GM23338 (cell line): ENCODE results near the gene TYMP. TPM values are rescaled to one million over a fixed set of nuclear protein-coding genes. Genes with fewer than 3 reads are reported as not detected.

ENCODE experiments used
- ATAC-seq: fragments of 200-7000 bp; cut with Tn5 transposase; 3 replicates; pipeline ENCODE4 v1.9.1; 2020
- DNase-seq: peaks from one replicate; pipeline ENCODE4 v3.0.0-alpha.2; 2015; ENCODE audit warnings: low spot score
- H2AFZ ChIP-seq: fragments of 200-600 bp; sonication (generic); 2 replicates; pipeline ENCODE4 v1.8.0; 2016; ENCODE audit warnings: antibody characterized with exemption, mild to moderate bottlenecking, moderate library complexity
- H3F3A ChIP-seq: fragments of 200-600 bp; sonication (generic); replicated peaks from 2 replicates; pipeline ENCODE4 v1.8.0; 2017; ENCODE audit warnings: antibody characterized with exemption, mixed run types, low read depth
- H3K27ac ChIP-seq: fragments of 200-600 bp; sonication (generic); 2 replicates; pipeline ENCODE4 v1.6.1; 2016; ENCODE audit warnings: low read depth
- H3K27me3 ChIP-seq: fragments of 200-600 bp; sonication (generic); 2 replicates; pipeline ENCODE4 v1.8.0; 2016; ENCODE audit warnings: mild to moderate bottlenecking, mixed run types, moderate library complexity; ENCODE audit not compliant: insufficient read depth
- H3K36me3 ChIP-seq: fragments of 200-600 bp; sonication (generic); 2 replicates; pipeline ENCODE4 v1.8.0; 2016; ENCODE audit warnings: mild to moderate bottlenecking; ENCODE audit not compliant: insufficient read depth
- H3K4me1 ChIP-seq: fragments of 200-600 bp; sonication (generic); 2 replicates; pipeline ENCODE4 v1.8.0; 2016; ENCODE audit warnings: mild to moderate bottlenecking, moderate library complexity; ENCODE audit not compliant: insufficient read depth
- H3K4me2 ChIP-seq: fragments of 200-600 bp; sonication (generic); 2 replicates; pipeline ENCODE4 v1.7.1; 2017; ENCODE audit warnings: mixed run types
- H3K4me3 ChIP-seq: fragments of 200-600 bp; sonication (generic); 2 replicates; pipeline ENCODE4 v1.6.1; 2016; ENCODE audit warnings: mixed run types
- H3K79me2 ChIP-seq: fragments of 200-600 bp; sonication (generic); replicated peaks from 2 replicates; pipeline ENCODE4 v1.8.0; 2017; ENCODE audit warnings: mild to moderate bottlenecking; ENCODE audit not compliant: insufficient read depth
- H3K9me2 ChIP-seq: fragments of 200-600 bp; sonication (generic); 2 replicates; pipeline ENCODE4 v1.8.0; 2017; ENCODE audit not compliant: insufficient read depth
- H4K20me1 ChIP-seq: fragments of 200-600 bp; sonication (generic); replicated peaks from 2 replicates; pipeline ENCODE4 v1.8.0; 2017; ENCODE audit warnings: mild to moderate bottlenecking; ENCODE audit not compliant: insufficient read depth
- H3K27ac Mint-ChIP-seq: 2 replicates; pipeline ENCODE4 v1.8.0; 2020; ENCODE audit warnings: inconsistent platforms, mild to moderate bottlenecking, moderate library complexity, mixed read lengths
- H3K27me3 Mint-ChIP-seq: 3 replicates; pipeline ENCODE4 v1.8.0; 2022; ENCODE audit warnings: low read depth, mild to moderate bottlenecking, moderate library complexity, mixed read lengths, inconsistent platforms; ENCODE audit not compliant: insufficient read depth, poor library complexity
- H3K36me3 Mint-ChIP-seq: 3 replicates; pipeline ENCODE4 v1.8.0; 2021; ENCODE audit warnings: low read depth, mild to moderate bottlenecking, inconsistent platforms, moderate library complexity, mixed read lengths
- H3K4me1 Mint-ChIP-seq: 3 replicates; pipeline ENCODE4 v1.8.0; 2020; ENCODE audit warnings: mild to moderate bottlenecking, inconsistent platforms, mixed read lengths
- H3K4me3 Mint-ChIP-seq: 3 replicates; pipeline ENCODE4 v1.8.0; 2021; ENCODE audit warnings: moderate library complexity, mild to moderate bottlenecking, inconsistent platforms, mixed read lengths
- H3K9me3 Mint-ChIP-seq: 3 replicates; pipeline ENCODE4 v1.8.0; 2020; ENCODE audit warnings: moderate library complexity, mild to moderate bottlenecking, inconsistent platforms, mixed read lengths
- EZH2 ChIP-seq: fragments of 200-600 bp; sonication (generic); IDR thresholded peaks from one replicate; pipeline ENCODE4 v1.8.0; 2017; ENCODE audit warnings: antibody characterized with exemption, mild to moderate bottlenecking, low read depth; ENCODE audit not compliant: unreplicated experiment
- JUNB ChIP-seq: IDR thresholded peaks from one replicate; pipeline ENCODE4 v1.6.1; 2016; ENCODE audit warnings: antibody characterized with exemption; ENCODE audit not compliant: unreplicated experiment
- NANOG ChIP-seq: IDR thresholded peaks from 2 replicates; pipeline ENCODE4 v1.6.1; 2016; ENCODE audit warnings: antibody characterized with exemption, borderline replicate concordance
- ZNF331 ChIP-seq: fragments of 250-450 bp; sonication (Bioruptor Pico); IDR thresholded peaks from 2 replicates; pipeline ENCODE4 v1.5.0; 2020; ENCODE audit warnings: low read depth, mild to moderate bottlenecking, moderate library complexity
- polyA plus RNA-seq: library from polyadenylated mRNA; unstranded; fragments of >200 nt; fragmentation: Nextera tagmentation; extraction: Ambion mirVana; gene quantifications from 2 replicates; pipeline ENCODE4 v1.2.1, GENCODE V29; 2016
- total RNA-seq: library from RNA; depleted of rRNA; stranded (reverse); fragments of >200 nt; shearing (Covaris generic); gene quantifications from 2 replicates; pipeline ENCODE4 v1.2.3, GENCODE V29; 2014

The TYMP gene
- total and polyA plus RNA-seq, 2 experiments from 2014 or later: 0.28 to 1.8 TPM

GRCh38 chr22:50529416-50529896 is 356 bp downstream of the TYMP start:
- H4K20me1 ChIP-seq: no peaks in the 10 kb centered on the region; the same call in none of the 2 replicates
- Mint-ChIP-seq H3K4me3 (no peak overlapping the region), H3K4me1 (peaks cover 13% of the 10 kb centered on the region), H3K27me3 (peaks cover 76% of the 10 kb centered on the region), H3K9me3 (peaks cover 4% of the 10 kb centered on the region; the same call in 2 of the 3 replicates), H3K27ac (no peak overlapping the region), H3K36me3 (peaks cover 4% of the 10 kb centered on the region)
- H3K4me1 ChIP-seq: peaks cover 4% of the 10 kb centered on the region; the same call in 1 of the 2 replicates
- no peaks in the 10 kb centered on the region for H3K36me3 ChIP-seq
- no peaks in the 10 kb centered on the region for H3K9me2 ChIP-seq
- no peak for ATAC-seq
- peak; percentile 43 for DNase-seq
- TF ChIP-seq NANOG (no peak), EZH2 (peak; percentile 68)
- H3K79me2 ChIP-seq: no peaks in the 10 kb centered on the region
- H3K27me3 ChIP-seq: peaks cover 79% of the 10 kb centered on the region
- no peak overlapping the region for H2AFZ ChIP-seq
- H3K4me3 ChIP-seq: peak overlapping the region; percentile 66; the same call in 1 of the 2 replicates
- no peak overlapping the region for H3K27ac ChIP-seq
- H3F3A ChIP-seq: peaks cover 1% of the 10 kb centered on the region
- H3K4me2 ChIP-seq: peak overlapping the region; percentile 87; the same call in 1 of the 2 replicates

GRCh38 chr22:50528682-50529415 is 963 bp downstream of the TYMP start:
- no peak overlapping the region for H3K27ac ChIP-seq
- DNase-seq (peak; percentile 30), ATAC-seq (no peak)
- peaks cover 73% of the 10 kb centered on the region for H3K27me3 ChIP-seq
- H3F3A ChIP-seq: peaks cover 4% of the 10 kb centered on the region
- no peaks in the 10 kb centered on the region for H3K79me2 ChIP-seq
- Mint-ChIP-seq H3K4me1 (peaks cover 15% of the 10 kb centered on the region), H3K9me3 (peaks cover 4% of the 10 kb centered on the region; the same call in 2 of the 3 replicates), H3K27ac (no peak overlapping the region), H3K4me3 (no peak overlapping the region; the same call in 2 of the 3 replicates), H3K36me3 (peaks cover 5% of the 10 kb centered on the region), H3K27me3 (peaks cover 74% of the 10 kb centered on the region)
- peaks cover 4% of the 10 kb centered on the region; the same call in 1 of the 2 replicates for H3K4me1 ChIP-seq
- H2AFZ ChIP-seq: no peak overlapping the region
- H3K4me3 ChIP-seq: no peak overlapping the region
- no peak overlapping the region for H3K4me2 ChIP-seq
- no peaks in the 10 kb centered on the region; the same call in none of the 2 replicates for H4K20me1 ChIP-seq
- H3K36me3 ChIP-seq: no peaks in the 10 kb centered on the region
- no peak for TF ChIP-seq ZNF331 (CRISPR knock-in tag)
- no peaks in the 10 kb centered on the region for H3K9me2 ChIP-seq

- peaks cover 4% of the 10 kb centered on the region for H3F3A ChIP-seq
- ATAC-seq: no peak
- no peaks in the 10 kb centered on the region for H3K36me3 ChIP-seq
- Mint-ChIP-seq H3K36me3 (peaks cover 9% of the 10 kb centered on the region), H3K9me3 (peaks cover 4% of the 10 kb centered on the region; the same call in 2 of the 3 replicates), H3K27me3 (peaks cover 67% of the 10 kb centered on the region), H3K27ac (no peak overlapping the region), H3K4me3 (peak overlapping the region; percentile 19; the same call in 2 of the 3 replicates), H3K4me1 (peaks cover 13% of the 10 kb centered on the region)
- H2AFZ ChIP-seq: no peak overlapping the region
- H3K27ac ChIP-seq: no peak overlapping the region
- no peak for TF ChIP-seq JUNB
- TF ChIP-seq EZH2: peak; percentile 48
- peak; percentile 27 for DNase-seq
- H3K27me3 ChIP-seq: peaks cover 66% of the 10 kb centered on the region
- H3K9me2 ChIP-seq: no peaks in the 10 kb centered on the region
- H4K20me1 ChIP-seq: no peaks in the 10 kb centered on the region; the same call in none of the 2 replicates
- H3K4me2 ChIP-seq: no peak overlapping the region
- H3K79me2 ChIP-seq: no peaks in the 10 kb centered on the region
- no peak overlapping the region for H3K4me3 ChIP-seq
- peaks cover 4% of the 10 kb centered on the region; the same call in 1 of the 2 replicates for H3K4me1 ChIP-seq
These were observed 1.7 kb downstream of the TYMP start for GRCh38 chr22:50527921-50528681.
